Glomerular endothelial cell (primary cell): ENCODE measurements around the gene PICALM. TPM values are rescaled to one million over a fixed set of nuclear protein-coding genes. Genes with fewer than 3 reads are reported as not detected.
"Not testable (repeated sequence)": the region's sequence is repeated elsewhere in the genome, so short reads cannot be mapped to it uniquely, and the experiment has no call there.

Source experiments
- DNase-seq: peaks from one replicate; pipeline ENCODE4 v3.0.0-alpha.2; 2011; ENCODE audit warnings: low read depth, low spot score; ENCODE audit errors: extremely low read depth
- total RNA-seq: library from RNA; depleted of rRNA; stranded (reverse); fragments of >200 nt; gene quantifications from 2 replicates; pipeline ENCODE4 v1.2.3, GENCODE V29; 2015

Gene PICALM
- total RNA-seq, 1 donor from 2014 or later: 286 TPM

DNA sequence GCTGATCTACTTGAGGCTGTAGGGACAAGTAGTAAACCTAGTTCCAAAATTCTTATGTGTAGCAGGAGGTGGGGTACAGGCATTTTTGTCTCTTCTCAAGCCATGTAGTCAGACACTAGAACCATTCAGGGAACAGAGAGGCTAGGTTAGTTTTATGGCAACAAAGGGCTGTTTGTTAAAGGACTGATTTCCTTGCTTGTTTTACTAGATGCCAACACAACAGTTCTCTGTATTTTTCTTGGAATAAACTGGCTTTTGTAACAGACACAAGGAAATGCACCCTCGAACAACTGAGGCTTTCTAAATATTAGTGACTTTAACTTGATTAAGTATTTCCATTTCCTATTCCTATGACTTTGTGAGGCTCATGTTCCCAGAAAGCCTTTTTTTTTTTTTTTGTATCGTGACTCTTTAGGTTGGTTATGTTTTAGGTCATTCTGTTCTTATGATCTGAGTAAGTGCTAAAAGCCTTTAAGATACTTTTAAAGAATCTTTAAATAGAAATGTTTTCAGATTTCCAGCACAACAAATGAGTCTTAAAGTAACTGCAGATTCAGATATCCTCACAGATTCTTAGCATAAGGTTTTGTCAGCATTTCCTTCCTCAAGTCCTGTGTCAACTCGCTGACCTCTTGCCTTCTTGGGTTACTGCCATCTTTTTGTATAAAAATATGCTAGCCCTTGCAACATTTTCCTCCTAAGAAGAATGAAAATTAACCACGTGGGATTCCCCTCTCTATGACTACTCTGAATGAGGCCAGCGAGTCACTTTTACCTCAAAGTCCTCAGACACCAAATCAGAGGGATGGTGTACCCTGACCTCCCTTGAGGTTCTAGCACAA, 121.2 kb downstream of the PICALM start:
- peak; percentile 91 for DNase-seq

DNA sequence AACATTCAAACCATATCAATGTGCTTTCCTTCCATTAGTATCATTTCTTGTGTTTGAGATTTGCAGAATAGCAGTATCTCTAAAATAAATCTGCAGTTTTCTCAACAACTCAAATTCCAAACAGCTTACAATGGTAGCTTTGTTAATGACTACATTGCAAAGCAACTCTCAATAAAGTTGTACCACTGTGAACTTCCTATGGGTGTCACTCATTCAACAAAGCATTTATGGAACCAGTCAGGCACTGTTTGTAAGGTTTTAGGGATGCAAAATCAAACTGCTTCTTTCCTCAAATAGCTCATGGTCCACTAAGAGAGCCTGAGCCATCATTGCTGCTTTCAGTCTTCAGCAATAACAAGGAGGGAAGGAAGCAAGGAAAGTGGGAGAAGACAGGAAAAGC, 122.7 kb downstream of the PICALM start:
- DNase-seq: no peak

DNA sequence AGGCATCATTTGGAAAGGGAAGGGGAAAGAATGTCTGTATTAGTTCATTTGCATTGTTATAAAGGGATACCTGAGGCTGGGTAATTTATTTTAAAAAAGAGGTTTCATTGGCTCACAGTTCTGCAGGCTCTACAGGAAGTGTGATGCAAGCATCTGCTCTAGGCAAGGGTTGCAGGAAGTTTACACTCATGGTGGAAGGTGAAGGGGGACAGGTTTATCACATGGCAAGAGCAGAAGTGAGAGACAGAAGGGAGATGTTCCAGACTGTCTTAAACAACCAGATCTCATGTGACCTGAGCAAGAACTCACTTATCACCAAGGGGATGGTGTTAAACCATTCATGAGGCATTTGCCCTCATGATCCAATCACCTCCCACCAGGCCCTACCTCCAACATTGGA, 123.1 kb downstream of the PICALM start:
- no peak for DNase-seq

GRCh38 chr11:85945296-85945695, 123.6 kb downstream of the PICALM start:
- DNase-seq: no peak

DNA sequence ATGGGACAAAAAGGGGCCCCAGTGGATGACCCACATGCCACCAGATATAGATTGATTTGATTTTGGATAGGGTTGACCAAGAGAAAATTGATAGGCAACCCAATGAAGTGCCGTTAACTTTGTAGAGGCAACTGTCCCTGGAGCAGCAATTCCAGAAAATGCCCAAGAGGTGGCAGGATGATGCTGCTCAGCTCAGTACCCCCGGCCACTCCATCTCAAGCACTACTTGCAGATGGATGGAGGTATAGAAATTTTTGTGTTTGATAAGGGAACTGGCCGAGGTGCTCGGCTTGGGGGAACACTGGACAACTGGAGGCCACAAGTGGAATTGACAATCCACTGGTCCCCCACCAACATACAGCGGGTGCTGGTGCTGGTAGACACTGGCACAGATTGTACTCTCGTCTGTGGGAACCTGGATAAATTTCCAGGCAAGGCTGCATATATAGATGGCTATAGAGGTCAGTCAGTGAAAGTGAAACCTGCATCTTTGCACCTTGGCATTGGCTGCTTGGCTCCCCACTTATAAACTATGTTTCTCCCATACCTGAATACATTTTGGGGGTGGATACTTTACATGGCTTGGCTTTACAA, 127.4 kb downstream of the PICALM start:
- DNase-seq: peak; percentile 55

GRCh38 chr11:85939099-85940015, 129.5 kb downstream of the PICALM start:
- no peak for DNase-seq

DNA sequence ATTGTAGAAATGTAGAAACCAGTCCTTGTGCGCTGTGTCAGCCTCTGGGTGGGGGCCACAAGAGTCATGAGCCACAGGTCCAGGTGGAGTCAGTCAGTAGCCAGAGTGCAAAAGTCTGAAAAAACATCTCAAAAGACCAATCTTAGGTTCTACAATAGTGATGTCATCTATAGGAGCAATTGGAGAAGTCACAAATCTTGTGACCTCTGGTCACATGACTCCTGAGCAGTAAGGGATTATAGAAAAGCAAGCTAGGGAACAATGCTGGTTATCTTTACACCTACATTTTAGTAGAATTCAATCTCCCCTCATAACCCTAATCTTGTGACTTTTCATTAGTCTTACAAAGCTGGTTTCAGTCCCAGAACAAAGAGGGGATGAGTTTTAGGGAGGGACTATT, 131.0 kb downstream of the PICALM start:
- DNase-seq: no peak

DNA sequence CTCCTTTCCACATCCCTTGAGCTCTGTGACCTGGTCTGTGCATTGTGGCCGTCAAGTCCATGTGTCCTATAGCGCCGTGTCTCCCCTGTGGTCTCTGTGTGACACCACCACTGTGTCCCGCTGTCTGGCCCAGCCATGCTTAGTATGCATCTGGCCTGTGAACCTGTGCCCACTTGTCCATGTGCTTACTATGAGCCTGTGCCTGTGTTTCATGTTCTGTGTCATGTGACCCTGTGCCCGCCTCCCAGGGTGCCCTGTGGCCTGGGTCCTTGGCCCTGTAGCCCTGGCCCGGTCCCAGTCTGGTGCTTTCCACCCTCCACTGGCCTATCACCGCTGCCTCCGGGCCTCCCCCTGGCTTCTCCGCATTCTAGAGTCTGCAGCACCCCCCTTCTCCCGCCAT, 133.1 kb downstream of the PICALM start:
- no peak for DNase-seq

- DNase-seq: no peak
These were observed 134.2 kb downstream of the PICALM start for GRCh38 chr11:85934596-85935169.

DNA sequence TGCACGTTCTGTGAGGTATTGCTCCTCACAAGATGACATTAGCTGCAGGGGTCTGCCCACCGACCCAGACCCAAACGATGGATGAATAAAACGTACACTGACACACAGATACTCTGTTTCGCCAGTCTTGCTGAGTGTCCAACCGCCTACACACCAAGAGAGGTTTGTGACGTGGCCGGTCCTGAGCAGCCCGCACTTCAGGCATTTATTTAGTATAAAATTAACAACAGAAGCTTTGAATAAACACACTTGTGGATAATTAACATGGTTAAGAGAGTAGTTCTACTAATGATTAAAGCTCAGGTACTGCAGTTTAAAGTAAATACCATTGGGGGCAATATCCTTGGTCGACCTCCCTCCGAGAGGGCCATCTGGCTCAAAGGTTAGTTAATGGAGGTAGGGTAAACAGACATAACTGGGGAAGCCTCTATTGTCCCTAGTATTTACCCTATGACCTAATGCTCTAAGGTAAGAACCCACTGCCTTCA, 138.0 kb downstream of the PICALM start:
- no peak for DNase-seq

GRCh38 chr11:85926653-85927214, 142.2 kb downstream of the PICALM start:
- DNase-seq: not testable (repeated sequence)

DNA sequence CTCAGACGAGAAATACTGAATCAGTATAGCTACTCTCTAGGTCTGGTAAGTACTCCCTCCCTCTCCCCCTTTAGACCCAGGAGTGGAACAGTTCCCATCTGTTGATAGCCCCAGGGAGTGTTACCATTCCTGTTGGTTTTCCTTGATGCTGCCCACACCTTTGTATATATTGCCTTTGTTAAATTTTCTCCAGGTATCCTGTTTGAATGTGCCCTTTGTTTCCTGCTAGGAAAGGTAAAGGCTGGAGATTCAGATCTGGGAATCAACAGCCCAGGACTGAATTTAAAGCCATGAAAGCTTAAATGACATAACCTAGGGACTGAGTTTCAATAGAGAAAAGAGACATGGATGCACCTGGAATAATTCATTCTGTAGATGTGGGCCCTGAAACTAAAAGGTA, 145.4 kb downstream of the PICALM start:
- no peak for DNase-seq

- DNase-seq: no peak
These were observed 146.5 kb downstream of the PICALM start for GRCh38 chr11:85922367-85922766.

DNA sequence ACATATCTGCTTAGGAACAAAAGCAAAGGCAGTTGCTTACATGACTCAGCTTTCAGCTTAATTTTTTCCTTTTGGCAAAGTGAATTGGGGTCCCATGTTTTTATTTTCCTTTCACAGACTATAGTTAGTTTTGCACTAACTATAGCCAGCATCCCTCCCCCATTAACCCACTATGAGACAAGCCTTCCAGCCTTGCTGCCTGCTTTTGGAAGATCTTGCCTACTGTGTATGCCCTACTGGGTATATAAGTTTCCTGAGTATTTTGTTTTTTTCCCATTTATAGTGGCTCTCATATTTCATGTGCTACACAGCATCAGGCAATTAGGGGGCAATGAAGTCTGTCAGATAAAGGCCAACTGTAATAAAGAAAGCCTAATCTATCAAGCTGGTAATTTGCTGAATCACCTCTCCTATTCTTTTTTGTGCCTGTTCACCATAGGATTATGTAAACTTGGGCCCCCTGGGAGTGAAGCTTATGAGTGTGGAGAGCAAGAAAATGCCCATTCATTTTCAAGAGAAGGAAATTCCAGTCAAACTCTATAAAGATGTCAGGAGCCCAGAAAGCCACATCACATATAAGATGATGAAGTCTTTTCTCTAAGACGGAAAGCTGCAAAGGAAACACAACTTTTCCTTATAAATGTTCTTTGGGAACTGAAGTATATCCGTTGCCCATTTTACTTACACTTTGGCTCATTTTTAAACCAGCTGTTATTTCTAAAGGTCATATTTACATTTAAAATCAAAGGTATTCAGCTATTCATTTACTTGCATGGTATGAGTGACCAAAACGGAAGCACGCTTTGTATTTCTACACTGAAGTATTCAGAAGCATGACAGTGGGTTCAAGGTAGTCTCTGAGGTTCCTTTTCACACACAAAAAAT, 149.7 kb downstream of the PICALM start:
- no peak for DNase-seq

- DNase-seq: no peak
These were observed 154.5 kb downstream of the PICALM start for GRCh38 chr11:85914425-85914824.

- no peak for DNase-seq
These were observed 155.4 kb downstream of the PICALM start for GRCh38 chr11:85913513-85913912.

DNA sequence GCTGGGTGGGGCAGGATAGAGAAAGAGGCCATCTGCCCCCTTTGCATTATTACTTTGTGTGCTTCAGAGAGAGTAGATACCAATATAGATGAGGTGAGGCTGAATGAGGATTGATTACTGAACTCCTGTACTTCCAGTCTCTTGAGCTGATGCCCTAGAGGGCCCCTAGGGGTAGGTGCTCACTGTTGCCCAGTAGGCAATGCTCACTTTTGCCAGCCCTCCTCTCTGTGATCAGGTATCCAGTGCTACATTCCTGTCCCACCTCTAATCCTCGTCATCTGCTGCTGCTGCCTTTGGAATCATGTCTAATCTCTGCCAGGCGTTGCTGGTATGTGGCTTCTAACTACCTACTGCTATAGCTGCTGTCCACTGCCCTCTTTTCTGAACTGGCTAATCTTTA, 156.5 kb downstream of the PICALM start:
- no peak for DNase-seq
